HepG2 (cell line): Measurements from ENCODE around the gene CHST3. TPM values are rescaled to one million over a fixed set of nuclear protein-coding genes. Genes with fewer than 3 reads are reported as not detected.
A peak's percentile ranks its signal among the peaks of the same experiment; 100 is the strongest.

ENCODE experiments used
- ATF7 ChIP-seq, 2 experiments: fragments of 450-650 bp in 1 of 2; sonication (generic) in 1 of 2; formaldehyde crosslinking in 1 of 2; IDR thresholded peaks; 2 replicates each; pipeline versions ENCODE4 v1.4.0 to v1.6.1; 2016 to 2020; ENCODE audit warnings: antibody characterized with exemption in 1 of 2, mild to moderate bottlenecking in 1 of 2, missing genetic modification reagents in 1 of 2
- FOXJ3 ChIP-seq: sonication (generic); formaldehyde crosslinking; IDR thresholded peaks from 2 replicates; pipeline ENCODE4 v1.4.0; 2020; ENCODE audit warnings: missing genetic modification reagents, mild to moderate bottlenecking, borderline replicate concordance
- HDAC2 ChIP-seq: sonication (generic); formaldehyde crosslinking; IDR thresholded peaks from 2 replicates; pipeline ENCODE4 v1.4.0; 2020; ENCODE audit warnings: missing genetic modification reagents
- HNRNPH1 ChIP-seq: fragments of 200-400 bp; formaldehyde crosslinking; optimal IDR thresholded peaks from 2 replicates; pipeline ENCODE3; 2017; ENCODE audit warnings: mild to moderate bottlenecking, low read depth, low read length
- HOXA3 ChIP-seq: sonication (generic); formaldehyde crosslinking; IDR thresholded peaks from 2 replicates; pipeline ENCODE4 v1.5.0; 2020; ENCODE audit warnings: missing genetic modification reagents
- KDM3A ChIP-seq: IDR thresholded peaks from 2 replicates; pipeline ENCODE4 v1.6.1; 2018; ENCODE audit warnings: low read depth, missing compliant biosample characterization
- NFKB2 ChIP-seq: sonication (generic); formaldehyde crosslinking; IDR thresholded peaks from 2 replicates; pipeline ENCODE4 v1.4.0; 2020; ENCODE audit warnings: missing genetic modification reagents, borderline replicate concordance
- NR2C2 ChIP-seq: sonication (generic); formaldehyde crosslinking; IDR thresholded peaks from 2 replicates; pipeline ENCODE4 v1.4.0; 2020; ENCODE audit warnings: missing genetic modification reagents, mild to moderate bottlenecking, moderate library complexity, borderline replicate concordance
- PAX8 ChIP-seq: sonication (generic); formaldehyde crosslinking; IDR thresholded peaks from 2 replicates; pipeline ENCODE4 v1.8.0; 2022; ENCODE audit warnings: mild to moderate bottlenecking, missing genetic modification reagents, borderline replicate concordance
- POLR2A ChIP-seq, 2 experiments: IDR thresholded peaks; 2 replicates each; pipeline ENCODE4 v1.6.1; 2011; ENCODE audit warnings: low read depth in 2 of 2, low read length in 2 of 2, mild to moderate bottlenecking in 1 of 2, moderate library complexity in 1 of 2; ENCODE audit not compliant: insufficient read depth in 1 of 2
- SMAD3 ChIP-seq: sonication (generic); formaldehyde crosslinking; IDR thresholded peaks from 2 replicates; pipeline ENCODE4 v1.4.0; 2020; ENCODE audit warnings: missing genetic modification reagents
- SOX6 ChIP-seq, 2 experiments: fragments of 450-650 bp in 1 of 2; sonication (generic) in 1 of 2; formaldehyde crosslinking in 1 of 2; IDR thresholded peaks; 2 replicates each; pipeline versions ENCODE4 v1.4.0 to v1.6.1; 2017 to 2020; ENCODE audit warnings: antibody characterized with exemption in 1 of 2, mild to moderate bottlenecking in 1 of 2, missing genetic modification reagents in 1 of 2
- SRSF4 ChIP-seq: fragments of 200-400 bp; formaldehyde crosslinking; IDR thresholded peaks from one replicate; pipeline ENCODE4 v1.6.1; 2018; ENCODE audit warnings: mild to moderate bottlenecking, low read depth, low read length, moderate library complexity; ENCODE audit not compliant: poor library complexity, severe bottlenecking
- TARDBP ChIP-seq: sonication (generic); formaldehyde crosslinking; IDR thresholded peaks from 2 replicates; pipeline ENCODE4 v1.8.0; 2022; ENCODE audit warnings: mild to moderate bottlenecking, missing genetic modification reagents
- ZBTB21 ChIP-seq: sonication (generic); formaldehyde crosslinking; IDR thresholded peaks from 2 replicates; pipeline ENCODE4 v1.4.0; 2020; ENCODE audit warnings: missing genetic modification reagents
- ZBTB38 ChIP-seq: sonication (generic); formaldehyde crosslinking; IDR thresholded peaks from 2 replicates; pipeline ENCODE4 v1.5.1; 2020; ENCODE audit warnings: mild to moderate bottlenecking, missing genetic modification reagents
- ZNF317 ChIP-seq: sonication (generic); formaldehyde crosslinking; IDR thresholded peaks from 2 replicates; pipeline ENCODE4 v1.5.0; 2020; ENCODE audit warnings: mild to moderate bottlenecking, missing genetic modification reagents
- ZNF549 ChIP-seq: sonication (generic); formaldehyde crosslinking; IDR thresholded peaks from 2 replicates; pipeline ENCODE4 v1.5.0; 2020; ENCODE audit warnings: missing genetic modification reagents
- ZNF674 ChIP-seq: sonication (generic); formaldehyde crosslinking; IDR thresholded peaks from 2 replicates; pipeline ENCODE4 v1.5.0; 2020; ENCODE audit warnings: low read depth, mild to moderate bottlenecking, missing genetic modification reagents
- ZNF724P ChIP-seq: sonication (generic); formaldehyde crosslinking; IDR thresholded peaks from 2 replicates; pipeline ENCODE4 v1.8.0; 2022; ENCODE audit warnings: missing genetic modification reagents, borderline replicate concordance
- ZSCAN29 ChIP-seq: sonication (generic); formaldehyde crosslinking; conservative IDR thresholded peaks from 2 replicates; pipeline ENCODE4 v1.4.0; 2020; ENCODE audit warnings: mild to moderate bottlenecking, missing genetic modification reagents
- polyA plus RNA-seq, 8 experiments: library from polyadenylated mRNA; depleted of rRNA in 3 of 8; stranded (reverse) in 7 of 8; unstranded in 1 of 8; fragments of >200 nt; fragmentation: Illumina TruSeq in 4 of 8; extraction: Trizol in 4 of 8; gene quantifications; 2 replicates each; pipeline versions ENCODE4 v1.2.1 to v1.2.3, GENCODE V29; 2011 to 2016; ENCODE audit warnings: low read depth in 4 of 8, missing spikeins in 1 of 8, mixed read lengths in 1 of 8; ENCODE audit not compliant: insufficient read depth in 1 of 8
- total RNA-seq, 5 experiments: library from RNA; depleted of rRNA; stranded (reverse); fragments of >200 nt; fragmentation: Illumina TruSeq; extraction: Trizol; gene quantifications; 2 replicates each; pipeline ENCODE4 v1.2.3, GENCODE V29; 2016; ENCODE audit warnings: low read depth in 1 of 5
- TF ChIP-seq, protein P1 (sequence below): sonication (generic); formaldehyde crosslinking; IDR thresholded peaks from 2 replicates; pipeline ENCODE4 v1.9.0; 2022; ENCODE audit warnings: missing genetic modification reagents, mild to moderate bottlenecking, borderline replicate concordance
- TF ChIP-seq, protein P2 (sequence below): sonication (generic); formaldehyde crosslinking; IDR thresholded peaks from 2 replicates; pipeline ENCODE4 v1.9.0; 2021; ENCODE audit warnings: missing genetic modification reagents, mild to moderate bottlenecking, borderline replicate concordance
- TF ChIP-seq, protein P3 (sequence below): sonication (generic); formaldehyde crosslinking; IDR thresholded peaks from 2 replicates; pipeline ENCODE4 v1.8.1; 2022; ENCODE audit warnings: mild to moderate bottlenecking, missing genetic modification reagents
- TF ChIP-seq, protein P4 (sequence below): sonication (generic); formaldehyde crosslinking; IDR thresholded peaks from 2 replicates; pipeline ENCODE4 v1.5.0; 2020; ENCODE audit warnings: mild to moderate bottlenecking, missing genetic modification reagents, borderline replicate concordance

Gene CHST3
- total and polyA plus RNA-seq, 2 of the 13 experiments (the other 11 are each of a cell fraction or from before 2014, with no cell fraction given), result 7.2 to 18.7 TPM

DNA sequence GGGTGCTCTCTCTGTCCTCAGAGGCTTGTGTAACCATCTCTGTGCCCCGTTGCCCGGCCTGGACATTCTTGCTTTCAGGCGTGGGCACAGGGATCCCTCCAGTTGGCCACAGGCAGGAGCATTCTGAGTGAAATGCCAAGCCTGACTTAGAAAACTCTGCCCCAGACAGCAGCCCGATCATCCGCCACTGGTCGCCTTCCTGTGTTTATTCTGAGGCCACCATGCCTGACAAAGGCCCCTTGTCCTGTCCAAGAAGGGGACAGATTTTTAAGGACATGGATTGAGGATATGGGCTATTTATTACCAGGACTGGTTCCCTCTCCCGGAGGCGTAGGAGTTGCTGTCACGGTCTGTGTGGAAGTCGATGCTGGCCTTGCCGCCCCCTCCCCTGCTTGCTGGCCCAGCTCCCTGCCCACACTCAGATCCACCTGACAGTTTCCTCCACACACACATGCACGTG is 69.9 kb downstream of the CHST3 start (continued):
- TF ChIP-seq, protein P1, sequence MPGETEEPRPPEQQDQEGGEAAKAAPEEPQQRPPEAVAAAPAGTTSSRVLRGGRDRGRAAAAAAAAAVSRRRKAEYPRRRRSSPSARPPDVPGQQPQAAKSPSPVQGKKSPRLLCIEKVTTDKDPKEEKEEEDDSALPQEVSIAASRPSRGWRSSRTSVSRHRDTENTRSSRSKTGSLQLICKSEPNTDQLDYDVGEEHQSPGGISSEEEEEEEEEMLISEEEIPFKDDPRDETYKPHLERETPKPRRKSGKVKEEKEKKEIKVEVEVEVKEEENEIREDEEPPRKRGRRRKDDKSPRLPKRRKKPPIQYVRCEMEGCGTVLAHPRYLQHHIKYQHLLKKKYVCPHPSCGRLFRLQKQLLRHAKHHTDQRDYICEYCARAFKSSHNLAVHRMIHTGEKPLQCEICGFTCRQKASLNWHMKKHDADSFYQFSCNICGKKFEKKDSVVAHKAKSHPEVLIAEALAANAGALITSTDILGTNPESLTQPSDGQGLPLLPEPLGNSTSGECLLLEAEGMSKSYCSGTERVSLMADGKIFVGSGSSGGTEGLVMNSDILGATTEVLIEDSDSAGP, result peak; percentile 59
- TF ChIP-seq TARDBP (CRISPR knock-in tag) (0 out of 2 replicates have a peak, but pooled peaks have one; percentile 20), ZNF724P (CRISPR knock-in tag) (no peak), HNRNPH1 (no peak), SRSF4 (no peak), ZBTB38 (peak; percentile 83), HOXA3 (peak; percentile 52; the same call in 1 of the 2 replicates), ATF7 (IDR thresholded peaks at IDR 0.05) (no peak), ATF7 (CRISPR knock-in tag; IDR thresholded peaks at IDR 0.05) (no peak), KDM3A (CRISPR knock-in tag) (no peak), ZSCAN29 (no peak), ZNF317 (CRISPR knock-in tag) (peak; percentile 52; the same call in 1 of the 2 replicates), NR2C2 (CRISPR knock-in tag) (no peak), FOXJ3 (CRISPR knock-in tag) (no peak), ZNF674 (CRISPR knock-in tag) (no peak), HDAC2 (CRISPR knock-in tag) (0 out of 2 replicates have a peak, but pooled peaks have one; percentile 32), POLR2A (IDR thresholded peaks at IDR 0.05; ENCODE audit: insufficient read depth in 1 of 2, low read depth in 2 of 2, low read length in 2 of 2) (no peak), NFKB2 (CRISPR knock-in tag) (0 out of 2 replicates have a peak, but pooled peaks have one; percentile 39), PAX8 (CRISPR knock-in tag) (no peak), ZNF549 (CRISPR knock-in tag) (no peak), SMAD3 (CRISPR knock-in tag) (no peak), ZBTB21 (CRISPR knock-in tag) (no peak), SOX6 (IDR thresholded peaks at IDR 0.05) (no peak), SOX6 (CRISPR knock-in tag; IDR thresholded peaks at IDR 0.05) (peak; percentile 56)
- TF ChIP-seq, protein P2, sequence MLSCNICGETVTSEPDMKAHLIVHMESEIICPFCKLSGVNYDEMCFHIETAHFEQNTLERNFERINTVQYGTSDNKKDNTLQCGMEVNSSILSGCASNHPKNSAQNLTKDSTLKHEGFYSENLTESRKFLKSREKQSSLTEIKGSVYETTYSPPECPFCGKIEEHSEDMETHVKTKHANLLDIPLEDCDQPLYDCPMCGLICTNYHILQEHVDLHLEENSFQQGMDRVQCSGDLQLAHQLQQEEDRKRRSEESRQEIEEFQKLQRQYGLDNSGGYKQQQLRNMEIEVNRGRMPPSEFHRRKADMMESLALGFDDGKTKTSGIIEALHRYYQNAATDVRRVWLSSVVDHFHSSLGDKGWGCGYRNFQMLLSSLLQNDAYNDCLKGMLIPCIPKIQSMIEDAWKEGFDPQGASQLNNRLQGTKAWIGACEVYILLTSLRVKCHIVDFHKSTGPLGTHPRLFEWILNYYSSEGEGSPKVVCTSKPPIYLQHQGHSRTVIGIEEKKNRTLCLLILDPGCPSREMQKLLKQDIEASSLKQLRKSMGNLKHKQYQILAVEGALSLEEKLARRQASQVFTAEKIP, result no peak
- TF ChIP-seq, protein P3, sequence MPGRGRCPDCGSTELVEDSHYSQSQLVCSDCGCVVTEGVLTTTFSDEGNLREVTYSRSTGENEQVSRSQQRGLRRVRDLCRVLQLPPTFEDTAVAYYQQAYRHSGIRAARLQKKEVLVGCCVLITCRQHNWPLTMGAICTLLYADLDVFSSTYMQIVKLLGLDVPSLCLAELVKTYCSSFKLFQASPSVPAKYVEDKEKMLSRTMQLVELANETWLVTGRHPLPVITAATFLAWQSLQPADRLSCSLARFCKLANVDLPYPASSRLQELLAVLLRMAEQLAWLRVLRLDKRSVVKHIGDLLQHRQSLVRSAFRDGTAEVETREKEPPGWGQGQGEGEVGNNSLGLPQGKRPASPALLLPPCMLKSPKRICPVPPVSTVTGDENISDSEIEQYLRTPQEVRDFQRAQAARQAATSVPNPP (CRISPR knock-in tag), result no peak
- TF ChIP-seq, protein P4, sequence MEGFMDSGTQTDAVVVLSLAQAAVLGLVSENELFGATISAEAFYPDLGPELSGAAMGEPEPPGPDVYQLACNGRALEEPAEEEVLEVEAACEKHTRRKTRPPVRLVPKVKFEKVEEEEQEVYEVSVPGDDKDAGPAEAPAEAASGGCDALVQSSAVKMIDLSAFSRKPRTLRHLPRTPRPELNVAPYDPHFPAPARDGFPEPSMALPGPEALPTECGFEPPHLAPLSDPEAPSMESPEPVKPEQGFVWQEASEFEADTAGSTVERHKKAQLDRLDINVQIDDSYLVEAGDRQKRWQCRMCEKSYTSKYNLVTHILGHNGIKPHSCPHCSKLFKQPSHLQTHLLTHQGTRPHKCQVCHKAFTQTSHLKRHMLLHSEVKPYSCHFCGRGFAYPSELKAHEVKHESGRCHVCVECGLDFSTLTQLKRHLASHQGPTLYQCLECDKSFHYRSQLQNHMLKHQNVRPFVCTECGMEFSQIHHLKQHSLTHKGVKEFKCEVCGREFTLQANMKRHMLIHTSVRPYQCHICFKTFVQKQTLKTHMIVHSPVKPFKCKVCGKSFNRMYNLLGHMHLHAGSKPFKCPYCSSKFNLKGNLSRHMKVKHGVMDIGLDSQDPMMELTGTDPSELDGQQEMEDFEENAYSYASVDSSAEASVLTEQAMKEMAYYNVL (CRISPR knock-in tag), result 0 out of 2 replicates have a peak, but pooled peaks have one; percentile 49
